PFSK-1 (cell line): ENCODE measurements around the gene VASH1.

ENCODE experiments used
- FOXP2 ChIP-seq: optimal IDR thresholded peaks from 2 replicates; pipeline ENCODE3; 2011; ENCODE audit warnings: borderline replicate concordance, control low read depth, inconsistent platforms; ENCODE audit not compliant: insufficient read depth; ENCODE audit errors: extremely low read length, extremely low read depth
- POLR2AphosphoS5 ChIP-seq: IDR thresholded peaks from 2 replicates; pipeline ENCODE4 v1.6.1; 2012; ENCODE audit warnings: low read depth, mild to moderate bottlenecking, control low read depth, low read length, moderate library complexity
- REST ChIP-seq, 2 experiments: IDR thresholded peaks; 2 replicates each; pipeline versions ENCODE4 v1.6.1 to v1.8.0; 2011 to 2012; ENCODE audit warnings: low read depth in 2 of 2, low read length in 2 of 2, control low read depth in 1 of 2, inconsistent platforms in 1 of 2, mild to moderate bottlenecking in 1 of 2, moderate library complexity in 1 of 2; ENCODE audit not compliant: insufficient read depth in 1 of 2
- SIN3A ChIP-seq: IDR thresholded peaks from 2 replicates; pipeline ENCODE4 v1.6.1; 2012; ENCODE audit warnings: mild to moderate bottlenecking, low read length, moderate library complexity, borderline replicate concordance; ENCODE audit not compliant: insufficient read depth
- TAF1 ChIP-seq: IDR thresholded peaks from 2 replicates; pipeline ENCODE4 v1.6.1; 2012; ENCODE audit warnings: low read length, control low read depth, borderline replicate concordance; ENCODE audit not compliant: insufficient read depth

Gene VASH1

GRCh38 chr14:76830556-76830955, 69.3 kb downstream of the VASH1 start:
- TF ChIP-seq TAF1, result no peak
- TF ChIP-seq FOXP2, result no peak
- TF ChIP-seq POLR2AphosphoS5, result no peak
- no peak for TF ChIP-seq SIN3A
- no peak for TF ChIP-seq REST (IDR thresholded peaks at IDR 0.05; ENCODE audit: insufficient read depth in 1 of 2, low read depth in 2 of 2, low read length in 2 of 2)

DNA sequence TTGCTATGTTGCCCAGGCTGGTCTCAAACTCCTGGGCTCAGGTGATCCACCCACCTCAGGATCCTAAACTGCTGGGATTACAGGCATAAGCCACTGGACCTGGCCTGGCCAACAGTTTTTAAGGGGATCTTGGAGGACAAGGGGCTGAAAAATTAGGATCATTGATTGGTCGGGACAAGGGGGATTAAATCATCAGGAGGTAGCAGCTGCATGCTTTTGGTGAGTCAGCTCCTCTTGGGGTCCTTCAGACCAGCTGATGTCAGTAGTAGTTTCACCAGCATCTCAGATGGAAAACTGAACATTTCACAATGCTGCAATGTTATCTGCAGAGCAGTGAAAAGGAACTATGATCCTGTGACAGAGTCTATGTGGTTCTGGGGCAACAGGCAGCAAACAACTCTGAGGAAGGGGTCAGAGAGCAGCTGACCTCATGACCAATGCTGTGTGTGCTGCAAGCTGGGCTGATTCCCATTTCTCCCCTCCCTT, 71.3 kb downstream of the VASH1 start:
- no peak for TF ChIP-seq TAF1
- no peak for TF ChIP-seq FOXP2
- TF ChIP-seq SIN3A, result no peak
- no peak for TF ChIP-seq POLR2AphosphoS5
- no peak for TF ChIP-seq REST (IDR thresholded peaks at IDR 0.05; ENCODE audit: insufficient read depth in 1 of 2, low read depth in 2 of 2, low read length in 2 of 2)
